NCI-H1417 treated with DMSO at 0.1 percent for 48 hours (cell line): ENCODE results near the gene TPGS1.

Experiments
- DNase-seq: peaks from one replicate; lab custom pipeline; 2025; lab: John Stamatoyannopoulos, UW

The TPGS1 gene

GRCh38 chr19:507286-508203 lies at the start of gene TPGS1:
Gene TPGS1 (plus strand): TSS chr19:507497. CDS start chr19:507507, 10 bp downstream.
- peak; percentile 100 for DNase-seq

DNA sequence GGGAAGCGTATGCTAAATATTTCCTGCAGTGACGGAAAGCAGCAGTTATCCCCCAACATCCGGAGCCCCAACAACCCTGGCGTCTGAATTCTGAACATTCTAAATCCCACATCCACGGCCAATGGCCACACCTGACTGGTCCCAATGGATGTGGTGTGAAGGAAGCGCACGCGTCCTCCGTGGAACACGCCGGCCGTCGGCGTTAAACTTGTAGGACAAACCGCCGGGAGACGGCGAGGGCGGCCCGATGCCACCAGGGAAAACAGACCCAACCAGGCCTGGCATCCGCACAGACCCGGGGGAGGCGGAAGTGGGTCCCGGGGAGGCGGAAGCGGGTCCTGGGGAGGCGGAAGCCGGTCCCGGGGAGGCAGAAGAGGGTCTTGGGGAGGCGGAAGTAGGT lies 49.7 kb upstream of the TPGS1 start:
- no peak for DNase-seq

GRCh38 chr19:458091-459042 lies 48.9 kb upstream of the TPGS1 start:
- no peak for DNase-seq

DNA sequence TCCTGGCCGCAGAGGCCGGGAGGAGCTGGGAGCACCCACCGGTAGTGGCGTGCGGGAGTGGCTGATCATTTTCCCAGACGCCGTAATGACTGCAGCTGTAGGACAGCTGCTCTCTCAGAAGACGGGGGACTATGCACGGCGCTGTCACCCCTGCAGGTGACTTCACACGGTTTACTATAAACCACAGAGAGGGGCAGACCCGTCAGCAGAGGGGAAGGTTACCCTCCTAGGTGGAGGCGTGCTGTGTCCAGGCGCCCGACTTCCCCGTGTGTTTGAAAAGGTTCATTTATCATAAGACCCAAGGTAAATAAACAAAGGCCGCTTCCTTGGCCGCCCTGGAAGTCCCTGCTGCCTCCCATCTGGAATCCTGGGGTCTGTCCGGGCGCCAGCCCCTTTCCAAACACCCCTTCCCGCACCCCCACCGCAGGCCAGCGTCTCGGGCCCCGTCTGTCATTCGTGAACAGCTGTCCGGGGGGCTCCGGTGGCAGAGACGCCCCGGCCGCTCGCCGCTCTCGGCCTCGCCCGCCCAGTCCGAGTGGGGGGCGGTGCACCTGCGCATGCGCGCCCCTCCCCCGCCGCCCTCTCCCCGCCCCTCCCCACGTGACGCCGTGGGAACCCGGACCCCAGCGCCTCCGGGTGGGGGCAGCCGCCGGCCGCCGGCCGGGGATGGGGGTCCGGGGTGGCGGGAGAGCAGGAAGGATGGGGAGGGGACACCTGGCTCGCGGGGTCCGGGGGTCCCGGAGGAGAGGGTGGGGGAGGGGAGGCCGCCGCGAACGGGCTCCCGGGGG lies 47.4 kb upstream of the TPGS1 start:
- DNase-seq = peak; percentile 86

DNA sequence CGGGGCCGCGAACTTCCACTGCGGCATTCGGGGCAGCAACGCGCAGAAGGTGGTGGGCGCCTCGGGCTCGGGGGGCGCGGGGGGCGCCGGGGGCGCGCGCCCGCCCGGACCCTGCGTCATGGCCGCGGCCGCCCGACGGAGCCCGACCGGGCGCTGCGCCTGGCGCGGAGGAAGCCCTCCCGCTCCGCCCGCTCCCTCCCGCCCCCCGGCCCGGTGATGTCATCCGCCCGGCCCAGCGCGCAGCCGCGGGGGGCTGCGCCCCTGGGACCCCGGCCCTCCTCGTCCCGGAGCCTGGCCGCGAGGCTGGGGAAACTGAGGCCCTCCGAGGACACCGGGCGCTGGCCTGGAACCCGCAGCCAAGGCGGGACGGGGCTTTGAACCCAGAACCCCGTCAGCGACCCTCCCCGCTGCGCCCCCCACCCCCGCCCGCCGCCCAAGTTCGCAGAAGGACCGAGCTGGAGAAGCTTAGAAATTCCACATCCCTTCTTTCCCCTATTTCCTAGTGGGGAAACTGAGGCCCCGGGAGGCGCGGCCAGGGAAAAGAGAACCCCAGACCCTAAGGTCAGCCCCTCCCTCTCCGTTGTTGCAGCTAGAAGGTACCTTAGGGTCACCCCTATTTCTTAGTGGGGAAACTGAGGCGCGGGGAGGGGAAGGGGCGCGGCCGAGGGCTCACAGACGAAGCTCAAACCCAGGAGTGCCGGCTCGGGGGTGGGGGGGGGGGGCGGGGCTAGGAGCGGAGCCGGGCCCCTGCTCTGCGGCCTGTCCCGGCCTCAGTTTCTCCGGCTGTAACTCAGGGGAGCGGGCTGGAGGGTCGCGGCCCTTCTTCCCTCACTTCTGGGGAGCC lies 46.2 kb upstream of the TPGS1 start, which contains the start of gene SHC2:
TSS of gene SHC2 (minus strand) at position 157 of the 844 bp plus-strand sequence. CDS start at position 120, 37 bp downstream.
- DNase-seq = no peak

- peak; percentile 44 for DNase-seq
Measured at GRCh38 chr19:461721-462551, 45.4 kb upstream of the TPGS1 start.

- DNase-seq = no peak
Measured at GRCh38 chr19:463483-464207, 43.7 kb upstream of the TPGS1 start.

DNA sequence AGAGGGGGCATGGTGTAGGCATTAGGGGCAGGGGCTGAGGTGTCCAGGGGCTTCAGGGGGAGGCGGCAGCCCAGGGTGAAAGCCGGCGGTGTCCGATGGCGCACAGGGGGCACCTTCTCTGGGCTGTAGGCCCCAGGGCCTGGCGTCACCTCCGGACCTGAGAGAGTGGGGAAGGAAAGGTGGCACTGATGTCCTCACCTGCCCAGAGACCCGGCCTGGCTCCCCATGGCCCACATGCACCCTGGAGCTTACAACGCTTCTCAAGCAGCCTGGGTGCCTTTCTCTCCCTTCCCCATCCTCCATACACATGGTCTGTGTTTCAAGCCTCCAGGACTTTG lies 43.1 kb upstream of the TPGS1 start:
- no peak for DNase-seq

DNA sequence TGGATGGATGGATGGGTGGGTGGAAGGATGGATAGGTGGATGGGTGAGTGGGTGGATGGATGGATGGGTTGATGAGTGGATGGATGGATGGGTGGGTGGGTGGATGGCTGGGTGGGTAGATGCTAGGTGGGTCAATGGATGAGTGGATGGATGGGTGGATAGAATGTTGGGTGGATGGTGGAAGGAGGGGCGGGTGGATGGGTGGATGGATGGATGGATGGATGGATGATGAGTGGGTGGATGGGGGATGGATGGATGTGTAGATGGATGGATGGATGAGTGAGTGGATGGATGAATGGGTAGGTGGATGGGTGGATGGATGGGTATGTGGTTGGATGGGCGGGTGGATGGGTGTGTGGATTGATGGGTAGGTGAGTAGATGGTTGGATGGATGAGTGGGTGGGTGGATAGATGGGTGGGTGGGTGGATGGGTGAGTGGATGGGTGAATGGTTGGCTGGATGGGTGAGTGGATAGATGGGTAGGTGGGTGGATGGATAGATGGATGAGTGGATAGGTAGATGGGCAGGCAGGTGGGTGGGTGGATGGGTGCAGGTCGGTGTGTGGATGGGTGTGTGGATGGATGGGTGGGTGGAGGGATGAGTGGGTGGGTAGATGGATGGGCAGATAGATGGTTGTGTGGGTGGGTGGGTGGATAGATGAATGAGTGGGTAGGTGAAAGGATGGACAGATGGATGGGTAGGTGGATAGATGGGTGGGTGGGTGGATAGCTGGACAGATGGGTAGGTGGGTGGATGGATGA lies 42.1 kb upstream of the TPGS1 start:
- DNase-seq = no peak

DNA sequence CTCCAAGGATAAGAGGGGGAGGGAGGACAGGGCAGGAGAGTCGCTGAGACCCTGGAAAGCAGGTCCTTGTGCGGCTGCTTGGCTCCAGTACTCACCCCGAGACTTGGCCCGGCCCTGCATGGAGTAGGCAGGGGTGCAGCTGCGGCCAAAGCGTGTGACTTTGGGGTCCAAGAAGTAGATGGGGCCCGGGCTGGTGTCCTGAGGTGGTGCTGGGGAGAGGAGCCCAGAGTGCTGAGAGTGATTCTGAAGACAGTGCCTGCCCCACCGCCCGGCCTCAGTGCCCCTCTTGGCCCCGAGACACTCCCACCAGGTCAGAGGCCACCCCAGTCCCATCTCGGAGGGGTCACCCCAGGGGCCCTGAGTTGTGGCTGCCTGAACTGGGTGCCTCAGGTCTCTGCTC lies 39.7 kb upstream of the TPGS1 start:
- no peak for DNase-seq

DNA sequence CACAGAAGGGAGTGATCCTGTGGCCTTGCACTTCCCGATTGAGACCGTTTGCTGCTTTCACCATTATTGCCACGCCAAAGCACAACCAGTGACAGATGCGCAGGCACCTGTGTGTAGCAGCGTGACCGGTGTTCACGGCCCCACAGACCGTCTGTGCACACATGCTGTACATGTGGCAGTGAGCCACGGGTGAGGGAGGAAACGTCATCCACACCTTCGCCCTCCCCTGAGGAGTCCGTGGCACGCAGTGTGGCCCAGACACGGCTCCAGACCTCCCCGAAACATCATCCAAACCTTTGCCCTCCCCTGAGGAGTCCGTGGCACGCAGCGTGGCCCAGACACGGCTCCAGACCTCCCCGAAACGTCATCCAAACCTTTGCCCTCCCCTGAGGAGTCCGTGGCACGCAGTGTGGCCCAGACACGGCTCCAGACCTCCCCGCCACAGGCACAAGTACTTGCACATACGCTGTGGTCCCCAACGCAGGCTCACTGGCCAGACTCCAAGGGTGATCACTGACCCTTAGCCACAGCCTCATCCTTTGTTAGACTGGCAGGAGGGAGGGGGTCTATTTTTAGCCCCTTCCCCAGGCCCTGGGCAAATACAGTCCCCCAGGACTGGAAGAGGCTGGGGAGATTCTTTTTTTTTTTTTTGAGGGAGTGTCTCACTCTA lies 38.6 kb upstream of the TPGS1 start:
- no peak for DNase-seq

DNA sequence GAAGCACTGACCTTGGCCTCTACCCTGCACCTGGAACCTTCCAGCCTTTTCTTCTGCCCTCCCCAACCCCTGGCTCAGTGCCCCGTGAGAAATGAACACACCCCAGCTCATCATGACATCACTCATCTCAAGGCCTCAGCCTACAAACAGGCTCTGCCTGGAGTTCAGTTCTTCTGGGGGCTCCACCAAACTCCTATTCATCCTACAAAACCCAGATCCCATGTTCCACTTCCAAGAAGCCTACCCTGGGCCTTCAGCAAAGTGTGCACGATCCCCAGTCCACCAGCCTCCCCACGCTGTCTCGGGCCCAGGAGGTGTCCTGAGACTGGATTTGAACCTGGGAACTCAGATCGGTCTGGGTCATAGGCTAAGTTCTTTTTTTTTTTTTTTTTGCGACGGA lies 37.5 kb upstream of the TPGS1 start:
- no peak for DNase-seq

DNA sequence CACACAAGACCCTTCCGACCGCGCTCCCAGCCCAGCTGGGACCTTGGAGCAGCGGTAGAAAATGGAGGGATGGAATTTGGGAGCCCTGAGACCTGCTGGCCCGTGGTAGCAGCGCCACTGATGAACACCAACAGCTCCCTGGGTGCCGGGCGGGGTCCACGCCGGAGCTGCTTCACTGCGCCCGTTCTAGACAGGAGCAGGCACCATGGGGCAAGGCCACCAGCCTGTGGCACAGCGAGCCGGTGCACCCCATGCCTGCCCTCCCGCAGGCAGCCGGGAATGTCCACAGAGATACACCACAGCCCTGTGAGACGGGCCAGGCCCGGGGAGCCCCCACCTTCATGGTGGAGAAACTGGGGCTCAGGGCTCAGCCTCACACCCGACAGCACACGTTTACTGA lies 36.6 kb upstream of the TPGS1 start:
- DNase-seq = no peak

GRCh38 chr19:472005-472858 lies 35.1 kb upstream of the TPGS1 start:
- no peak for DNase-seq

GRCh38 chr19:474126-475078 lies 32.9 kb upstream of the TPGS1 start:
- DNase-seq = no peak

GRCh38 chr19:475360-475759 lies 31.9 kb upstream of the TPGS1 start:
- no peak for DNase-seq
